ENCODE measurements around the gene MRPS18A. TPM values are rescaled to one million over a fixed set of nuclear protein-coding genes. Genes with fewer than 3 reads are reported as not detected.

The MRPS18A gene
- total and polyA plus RNA-seq, 9 of the 15 experiments (the other 6 are each of a cell fraction or from before 2014, with no cell fraction given) = 87.5 to 243 (median 125) TPM

DNA sequence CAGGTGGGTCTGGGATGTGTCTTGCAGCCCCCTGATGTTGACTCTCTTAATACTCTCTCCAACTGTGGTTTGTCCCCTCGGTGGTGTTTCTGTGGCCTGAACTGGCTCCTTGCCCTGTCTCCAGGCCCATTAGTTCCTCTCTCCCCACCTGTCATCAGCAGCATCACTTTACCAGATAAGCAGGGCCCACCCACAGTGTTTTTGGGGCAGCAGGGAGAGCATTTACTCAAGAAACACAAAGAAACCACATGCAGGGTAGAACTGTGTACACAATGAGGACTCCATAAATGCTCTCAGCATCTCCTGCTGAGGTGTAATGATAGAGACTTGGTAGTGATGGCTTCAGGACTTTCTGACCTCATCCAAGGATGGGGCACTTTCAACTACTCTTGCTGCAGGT lies 20.2 kb upstream of the MRPS18A start:
- Histone ChIP-seq H3K79me2 (ENCODE audit: control insufficient read depth, insufficient read depth, low read length) (no peaks in the 10 kb centered on the region), H3K4me3 (no peak overlapping the region), H2AFZ (ENCODE audit: low read depth, low read length) (no peak overlapping the region), H3K4me1 (replicated peaks in 1 of 2; ENCODE audit: control insufficient read depth in 2 of 2, insufficient read depth in 2 of 2, low read length in 2 of 2) (peaks cover 10 to 54% of the 10 kb centered on the region in 2 experiments), H3K9me1 (ENCODE audit: control insufficient read depth, insufficient read depth, low read length) (no peaks in the 10 kb centered on the region), H3K36me3 (ENCODE audit: control insufficient read depth, insufficient read depth, low read length) (no peaks in the 10 kb centered on the region), H3K27ac (ENCODE audit: extremely low read depth, low read depth, low read length) (no peak overlapping the region), H4K20me1 (replicated peaks; ENCODE audit: control insufficient read depth, insufficient read depth, low read length) (no peaks in the 10 kb centered on the region), H3K4me2 (ENCODE audit: insufficient read depth, low read length) (no peak overlapping the region), H3K9me3 (replicated peaks; ENCODE audit: control insufficient read depth, insufficient read depth, low read depth, low read length) (no peaks in the 10 kb centered on the region), H3K27me3 (ENCODE audit: control insufficient read depth in 2 of 2, insufficient read depth in 2 of 2, low read length in 2 of 2) (no peaks in the 10 kb centered on the region), H3K9ac (ENCODE audit: insufficient read depth in 1 of 2, low read depth in 2 of 2, low read length in 2 of 2) (no peak overlapping the region; a peak in 1 of 4 replicates)
- in situ Hi-C loops (cut with MboI) (no loop called here), intact Hi-C loops (cut with micrococcal nuclease) (no loop called here)
- ChIA-PET POLR2A (interaction anchor here (0.5 kb wide), 1 partner anchor 62 kb away, joined by 3 read pairs; the partner anchor contains the start of gene VEGFA), CTCF (ENCODE audit: low intra/inter-chr PET ratio) (no interaction called here)
- ATAC-seq = no peak
- DNase-seq (ENCODE audit: extremely low read depth in 1 of 4, low spot score in 3 of 4) = no peak
- BruUV-seq (replicated peaks) = no TSS peak
- 0% methylated on average over 1 of the region's 1 CpG for WGBS (ENCODE audit: insufficient coverage, low coverage, missing lambda C conversion rate)
- FAIRE-seq = no peak
- TF ChIP-seq, protein P1, sequence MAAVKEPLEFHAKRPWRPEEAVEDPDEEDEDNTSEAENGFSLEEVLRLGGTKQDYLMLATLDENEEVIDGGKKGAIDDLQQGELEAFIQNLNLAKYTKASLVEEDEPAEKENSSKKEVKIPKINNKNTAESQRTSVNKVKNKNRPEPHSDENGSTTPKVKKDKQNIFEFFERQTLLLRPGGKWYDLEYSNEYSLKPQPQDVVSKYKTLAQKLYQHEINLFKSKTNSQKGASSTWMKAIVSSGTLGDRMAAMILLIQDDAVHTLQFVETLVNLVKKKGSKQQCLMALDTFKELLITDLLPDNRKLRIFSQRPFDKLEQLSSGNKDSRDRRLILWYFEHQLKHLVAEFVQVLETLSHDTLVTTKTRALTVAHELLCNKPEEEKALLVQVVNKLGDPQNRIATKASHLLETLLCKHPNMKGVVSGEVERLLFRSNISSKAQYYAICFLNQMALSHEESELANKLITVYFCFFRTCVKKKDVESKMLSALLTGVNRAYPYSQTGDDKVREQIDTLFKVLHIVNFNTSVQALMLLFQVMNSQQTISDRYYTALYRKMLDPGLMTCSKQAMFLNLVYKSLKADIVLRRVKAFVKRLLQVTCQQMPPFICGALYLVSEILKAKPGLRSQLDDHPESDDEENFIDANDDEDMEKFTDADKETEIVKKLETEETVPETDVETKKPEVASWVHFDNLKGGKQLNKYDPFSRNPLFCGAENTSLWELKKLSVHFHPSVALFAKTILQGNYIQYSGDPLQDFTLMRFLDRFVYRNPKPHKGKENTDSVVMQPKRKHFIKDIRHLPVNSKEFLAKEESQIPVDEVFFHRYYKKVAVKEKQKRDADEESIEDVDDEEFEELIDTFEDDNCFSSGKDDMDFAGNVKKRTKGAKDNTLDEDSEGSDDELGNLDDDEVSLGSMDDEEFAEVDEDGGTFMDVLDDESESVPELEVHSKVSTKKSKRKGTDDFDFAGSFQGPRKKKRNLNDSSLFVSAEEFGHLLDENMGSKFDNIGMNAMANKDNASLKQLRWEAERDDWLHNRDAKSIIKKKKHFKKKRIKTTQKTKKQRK (IDR thresholded peaks at IDR 0.05; ENCODE audit: borderline replicate concordance, low read depth, low read length) = no peak
- TF ChIP-seq, protein P2, sequence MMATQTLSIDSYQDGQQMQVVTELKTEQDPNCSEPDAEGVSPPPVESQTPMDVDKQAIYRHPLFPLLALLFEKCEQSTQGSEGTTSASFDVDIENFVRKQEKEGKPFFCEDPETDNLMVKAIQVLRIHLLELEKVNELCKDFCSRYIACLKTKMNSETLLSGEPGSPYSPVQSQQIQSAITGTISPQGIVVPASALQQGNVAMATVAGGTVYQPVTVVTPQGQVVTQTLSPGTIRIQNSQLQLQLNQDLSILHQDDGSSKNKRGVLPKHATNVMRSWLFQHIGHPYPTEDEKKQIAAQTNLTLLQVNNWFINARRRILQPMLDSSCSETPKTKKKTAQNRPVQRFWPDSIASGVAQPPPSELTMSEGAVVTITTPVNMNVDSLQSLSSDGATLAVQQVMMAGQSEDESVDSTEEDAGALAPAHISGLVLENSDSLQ (IDR thresholded peaks at IDR 0.05) = peak; percentile 45; the same call in 1 of the 2 replicates
- TF ChIP-seq FUS (optimal IDR thresholded peaks at IDR 0.05; ENCODE audit: low read depth, low read length) = no peak
- TF ChIP-seq, protein P3, sequence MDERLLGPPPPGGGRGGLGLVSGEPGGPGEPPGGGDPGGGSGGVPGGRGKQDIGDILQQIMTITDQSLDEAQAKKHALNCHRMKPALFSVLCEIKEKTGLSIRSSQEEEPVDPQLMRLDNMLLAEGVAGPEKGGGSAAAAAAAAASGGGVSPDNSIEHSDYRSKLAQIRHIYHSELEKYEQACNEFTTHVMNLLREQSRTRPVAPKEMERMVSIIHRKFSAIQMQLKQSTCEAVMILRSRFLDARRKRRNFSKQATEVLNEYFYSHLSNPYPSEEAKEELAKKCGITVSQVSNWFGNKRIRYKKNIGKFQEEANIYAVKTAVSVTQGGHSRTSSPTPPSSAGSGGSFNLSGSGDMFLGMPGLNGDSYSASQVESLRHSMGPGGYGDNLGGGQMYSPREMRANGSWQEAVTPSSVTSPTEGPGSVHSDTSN (CRISPR knock-in tag; IDR thresholded peaks at IDR 0.05; ENCODE audit: low read depth) = no peak
- TF ChIP-seq, protein P3 (tag; conservative IDR thresholded peaks at IDR 0.05; ENCODE audit: low read depth) = peak; percentile 53; the same call in 1 of the 2 replicates
- TF ChIP-seq PHTF2 (CRISPR knock-in tag; IDR thresholded peaks at IDR 0.05) = no peak
- TF ChIP-seq RCOR1 (IDR thresholded peaks at IDR 0.05; ENCODE audit: borderline replicate concordance in 1 of 2, low read depth in 2 of 2, low read length in 2 of 2) = 0 out of 4 replicates have a peak, but pooled peaks of 1 of the 2 experiments have one; percentile 28
- TF ChIP-seq CREM (IDR thresholded peaks at IDR 0.05; ENCODE audit: low read depth) = 0 out of 2 replicates have a peak, but pooled peaks have one; percentile 24
- no peak for TF ChIP-seq NR2C1 (IDR thresholded peaks at IDR 0.05)
- no peak for TF ChIP-seq NR2C1 (tag; IDR thresholded peaks at IDR 0.05)
- TF ChIP-seq NFIC (IDR thresholded peaks at IDR 0.05) = 0 out of 2 replicates have a peak, but pooled peaks have one; percentile 17
- peak; percentile 42; the same call in 1 of the 2 replicates for TF ChIP-seq SPI1 (IDR thresholded peaks at IDR 0.05; ENCODE audit: borderline replicate concordance, low read depth, low read length)
- TF ChIP-seq CTBP1 (IDR thresholded peaks at IDR 0.05; ENCODE audit: borderline replicate concordance) = peak; percentile 81; the same call in 1 of the 2 replicates
- TF ChIP-seq, protein P4, sequence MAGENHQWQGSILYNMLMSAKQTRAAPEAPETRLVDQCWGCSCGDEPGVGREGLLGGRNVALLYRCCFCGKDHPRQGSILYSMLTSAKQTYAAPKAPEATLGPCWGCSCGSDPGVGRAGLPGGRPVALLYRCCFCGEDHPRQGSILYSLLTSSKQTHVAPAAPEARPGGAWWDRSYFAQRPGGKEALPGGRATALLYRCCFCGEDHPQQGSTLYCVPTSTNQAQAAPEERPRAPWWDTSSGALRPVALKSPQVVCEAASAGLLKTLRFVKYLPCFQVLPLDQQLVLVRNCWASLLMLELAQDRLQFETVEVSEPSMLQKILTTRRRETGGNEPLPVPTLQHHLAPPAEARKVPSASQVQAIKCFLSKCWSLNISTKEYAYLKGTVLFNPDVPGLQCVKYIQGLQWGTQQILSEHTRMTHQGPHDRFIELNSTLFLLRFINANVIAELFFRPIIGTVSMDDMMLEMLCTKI (IDR thresholded peaks at IDR 0.05; ENCODE audit: partially characterized antibody) = no peak
- TF ChIP-seq MEIS2 (IDR thresholded peaks at IDR 0.05; ENCODE audit: partially characterized antibody) = peak; percentile 81
